Posterior vena cava (tissue), 2 donors: ENCODE results near the gene CDCA7L. TPM values are rescaled to one million over a fixed set of nuclear protein-coding genes. Genes with fewer than 3 reads are reported as not detected.
"Not testable (repeated sequence)": the region's sequence is repeated elsewhere in the genome, so short reads cannot be mapped to it uniquely, and the experiment has no call there.

ENCODE experiments used
- DNase-seq: peaks from one replicate; pipeline ENCODE4 v3.0.0-alpha.2; 2020; ENCODE audit warnings: low spot score
- intact Hi-C, 2 donors: fragments of 100-400 bp; cut with DNase I; formaldehyde crosslinking; loops; one replicate each; pipeline versions ENCODE4 v1.14.1 to v1.14.2; 2022 to 2023
- total RNA-seq, 2 donors: library from RNA; stranded (reverse); fragmentation: NEBNext Ultra II Directional; extraction: Animal tissue kit (Norgen Biotek cat#: 25700); gene quantifications; one replicate each; pipeline ENCODE4 v1.2.1, GENCODE V29; 2021
- donor health status: DM: yes; HTN: yes; CAD: no.
- donor health status: DM: yes; HTN: yes; CAD: no.

Gene CDCA7L
- total RNA-seq, 2 donors from 2014 or later = 3.3 to 4.7 TPM

GRCh38 chr7:21914671-21915070, 31.0 kb downstream of the CDCA7L start:
- intact Hi-C loops = no loop called here
- no peak for DNase-seq

DNA sequence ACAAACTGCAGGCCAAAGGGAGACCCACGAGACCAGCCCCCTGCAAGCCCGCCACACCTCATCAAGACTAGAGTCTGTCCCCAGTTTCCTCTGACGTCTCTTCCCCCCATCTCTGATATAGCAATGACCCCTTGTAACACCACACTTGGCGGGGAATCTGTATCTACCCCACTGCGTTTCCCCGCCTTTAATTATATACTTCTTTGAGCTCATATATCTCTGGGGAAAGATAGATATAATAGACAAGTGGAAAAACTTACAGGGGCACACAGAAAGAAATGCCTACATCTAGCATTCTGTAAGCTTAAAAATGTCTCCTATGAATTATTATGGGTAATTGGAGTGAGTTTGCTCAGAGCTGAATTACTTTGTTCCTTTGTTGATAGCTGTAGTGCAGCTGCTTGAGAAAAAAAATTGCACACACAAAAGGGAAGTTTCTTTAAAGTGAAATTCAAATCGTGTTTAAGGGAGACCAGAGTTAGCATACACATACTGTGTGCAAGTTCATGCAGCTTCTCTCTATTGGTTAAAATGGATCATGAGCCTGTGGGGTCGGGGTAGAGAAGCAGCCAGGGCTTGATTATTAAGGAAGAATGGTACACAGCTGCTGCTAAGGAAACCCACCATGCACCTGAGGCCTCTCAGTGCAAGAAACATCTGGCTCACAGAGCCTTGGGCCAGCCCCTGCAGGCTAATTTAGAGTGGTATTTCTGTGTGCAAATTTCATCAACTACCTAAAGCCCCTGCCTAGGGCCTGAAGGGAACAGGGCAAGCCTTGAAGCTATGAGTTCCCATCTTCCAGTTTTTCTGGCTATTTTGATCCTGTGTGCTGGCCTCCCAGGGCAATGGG, 32.5 kb downstream of the CDCA7L start:
- DNase-seq = no peak
- intact Hi-C loops = no loop called here

DNA sequence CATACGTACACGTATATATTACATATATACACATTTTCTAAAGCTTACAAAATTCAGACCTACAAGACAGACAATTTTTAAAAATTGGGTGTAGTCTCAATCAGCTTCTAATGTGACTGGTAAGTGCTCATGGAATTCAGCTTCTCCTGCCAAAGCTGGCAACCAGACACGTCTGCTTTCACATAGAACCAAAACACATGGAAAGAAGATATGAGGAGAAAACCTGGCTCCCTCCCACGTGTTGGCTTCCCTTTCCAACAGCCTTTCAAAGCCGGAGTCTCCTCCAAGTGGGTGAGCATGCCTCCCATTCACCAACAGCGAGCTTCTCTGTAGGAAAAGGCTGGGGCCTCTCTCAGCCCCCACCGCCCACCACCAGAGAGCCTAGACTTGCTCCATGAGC, 33.4 kb downstream of the CDCA7L start:
- intact Hi-C loops = no loop called here
- no peak for DNase-seq

DNA sequence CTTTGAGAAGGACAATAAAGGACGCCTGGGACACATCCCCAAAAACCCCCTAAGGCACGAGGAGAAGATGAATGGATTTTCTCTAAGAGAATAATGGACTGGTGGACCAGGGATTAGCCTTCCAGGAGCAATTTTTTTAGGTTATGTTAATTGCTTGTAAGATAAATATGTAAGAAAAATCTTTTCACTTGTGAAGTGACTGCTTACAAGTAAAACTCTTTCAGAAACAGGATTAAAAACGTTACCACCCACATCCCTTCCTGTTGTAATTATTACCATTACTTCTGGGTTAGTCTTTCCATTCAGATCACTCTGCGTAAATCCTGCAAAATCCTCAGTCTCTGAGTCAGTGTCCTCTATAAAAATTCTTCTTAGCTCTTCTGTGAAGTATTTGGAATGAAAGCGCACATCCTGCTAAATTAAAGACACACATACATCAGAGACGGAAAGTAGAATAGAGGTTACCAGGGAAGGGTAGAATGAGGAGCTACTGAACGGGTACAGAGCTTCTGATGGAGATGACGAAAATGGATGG, 34.3 kb downstream of the CDCA7L start:
- DNase-seq = no peak
- intact Hi-C loops = no loop called here

DNA sequence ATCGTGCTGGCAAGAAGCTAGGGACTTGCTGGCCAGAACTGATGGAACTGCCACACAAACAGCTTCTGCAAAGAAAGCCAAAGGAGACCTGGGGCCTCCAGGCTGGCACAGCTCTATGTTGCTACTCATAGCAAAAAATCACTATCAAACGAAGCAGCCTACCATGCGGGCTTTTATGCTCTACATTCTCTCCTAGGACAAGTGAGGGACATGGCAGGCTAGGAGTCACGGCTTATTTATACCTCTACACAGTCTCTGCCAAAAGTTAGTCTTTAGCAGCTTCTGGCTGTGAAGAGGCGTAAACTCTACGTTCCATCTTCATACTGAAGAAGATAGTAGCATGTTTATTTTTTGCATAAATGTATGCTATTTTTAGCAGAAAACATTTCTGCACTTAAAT, 35.4 kb downstream of the CDCA7L start:
- intact Hi-C loops = no loop called here
- no peak for DNase-seq

GRCh38 chr7:21908746-21909145, 37.0 kb downstream of the CDCA7L start:
- DNase-seq = no peak
- intact Hi-C loops = no loop called here

DNA sequence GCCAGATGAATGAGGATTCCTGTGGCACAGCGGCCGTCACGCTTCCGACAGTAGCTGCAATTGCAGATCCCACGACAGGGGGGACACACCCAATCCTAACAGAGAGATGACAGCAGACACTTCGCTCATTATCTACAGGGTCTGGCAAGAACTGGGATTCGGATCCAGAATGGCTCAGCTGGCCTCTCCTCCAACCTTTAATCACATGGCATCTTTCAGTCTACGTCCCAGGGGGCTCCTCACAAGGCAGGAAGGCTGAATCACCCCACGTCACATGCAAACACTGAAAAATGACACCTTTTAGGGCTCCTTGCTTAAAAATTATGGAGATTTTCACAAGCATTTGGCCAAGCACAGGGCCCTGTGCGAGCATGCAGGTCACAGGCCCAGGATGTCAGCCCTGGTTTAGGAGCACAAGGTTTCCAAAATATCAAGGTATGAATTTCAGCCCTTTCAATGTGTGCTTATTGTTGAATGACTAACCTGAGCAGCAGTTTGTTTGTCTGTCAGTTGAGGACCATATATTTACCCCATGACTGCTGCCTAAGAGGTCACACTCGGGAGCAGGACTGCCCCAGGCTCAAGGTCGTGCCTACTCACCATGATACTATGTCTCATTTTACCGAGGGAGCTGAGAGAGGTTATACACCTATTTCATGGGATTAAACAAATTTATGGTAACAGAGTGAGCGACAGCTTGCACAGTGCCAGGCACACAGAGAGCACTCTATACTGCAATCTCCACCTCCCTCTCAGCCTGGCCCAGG, 42.5 kb downstream of the CDCA7L start:
- no peak for DNase-seq
- intact Hi-C loops = no loop called here

GRCh38 chr7:21902240-21902639, 43.5 kb downstream of the CDCA7L start:
- intact Hi-C loops = no loop called here
- DNase-seq = no peak

GRCh38 chr7:21898265-21898930, 47.3 kb downstream of the CDCA7L start:
- intact Hi-C loops = no loop called here
- DNase-seq = no peak

DNA sequence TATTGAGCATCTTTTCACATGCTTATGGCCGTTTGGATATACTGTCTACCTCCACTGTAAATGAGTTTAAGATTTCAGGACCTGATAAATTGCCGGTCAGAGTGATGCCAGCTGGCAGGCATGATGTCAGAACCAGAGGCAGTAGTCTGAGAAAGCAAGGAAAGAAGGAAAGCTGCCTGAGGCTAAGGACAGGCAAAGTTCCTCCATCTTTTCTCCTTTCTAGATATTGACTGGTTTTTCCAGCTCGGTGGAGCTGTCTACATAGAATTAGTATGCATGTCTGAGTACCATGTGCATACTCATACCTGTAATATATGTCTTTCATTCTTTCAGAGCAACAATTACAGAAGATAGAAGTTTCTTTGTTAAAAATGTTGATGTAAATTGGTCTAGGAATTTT, 52.3 kb downstream of the CDCA7L start:
- no peak for DNase-seq
- intact Hi-C loops = no loop called here

GRCh38 chr7:21891291-21891690, 54.4 kb downstream of the CDCA7L start:
- no peak for DNase-seq
- intact Hi-C loops = no loop called here

DNA sequence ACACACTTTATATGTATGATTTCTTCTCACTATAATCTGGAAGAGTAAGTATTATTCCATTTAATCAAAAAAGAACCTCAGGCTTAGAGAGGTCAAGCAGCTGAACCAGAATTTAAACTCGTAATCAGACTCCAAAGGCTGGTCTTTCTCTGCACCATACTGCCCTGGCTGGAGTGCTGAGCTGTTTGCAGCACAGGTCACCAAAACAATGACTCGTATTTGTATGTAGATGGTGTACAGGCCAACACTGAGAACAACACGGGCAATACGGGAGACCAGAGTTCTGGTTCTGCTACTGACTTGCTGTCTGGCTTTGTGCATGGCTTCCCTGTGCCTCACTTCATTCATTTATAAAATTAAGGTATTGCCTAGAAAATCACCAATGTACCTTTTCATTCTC, 57.9 kb downstream of the CDCA7L start:
- intact Hi-C loops = no loop called here
- DNase-seq = no peak

GRCh38 chr7:21887353-21887752, 58.3 kb downstream of the CDCA7L start:
- DNase-seq = no peak
- intact Hi-C loops = no loop called here

- DNase-seq = no peak
- intact Hi-C loops = no loop called here
Measured at GRCh38 chr7:21886396-21886795, 59.3 kb downstream of the CDCA7L start.

DNA sequence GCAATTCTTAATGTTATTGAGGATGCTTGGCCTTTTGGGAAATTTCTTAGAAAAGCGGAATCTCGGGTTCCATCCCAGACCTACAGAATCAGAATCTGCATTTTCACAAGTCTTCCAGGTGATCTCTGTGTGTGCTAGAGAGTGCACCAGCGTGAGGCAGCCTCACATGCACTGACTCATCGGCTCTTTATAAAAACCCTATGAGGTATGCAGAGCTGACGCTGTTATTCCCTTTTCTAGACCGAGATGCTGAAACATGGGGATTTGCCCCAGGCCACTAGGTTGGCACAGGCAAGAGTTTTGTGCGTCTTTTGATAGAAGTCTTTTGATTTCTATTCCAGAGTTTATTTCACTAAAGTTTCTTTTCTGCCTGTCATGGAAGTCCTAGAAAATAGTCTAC, 61.2 kb downstream of the CDCA7L start:
- intact Hi-C loops = no loop called here
- DNase-seq = no peak

DNA sequence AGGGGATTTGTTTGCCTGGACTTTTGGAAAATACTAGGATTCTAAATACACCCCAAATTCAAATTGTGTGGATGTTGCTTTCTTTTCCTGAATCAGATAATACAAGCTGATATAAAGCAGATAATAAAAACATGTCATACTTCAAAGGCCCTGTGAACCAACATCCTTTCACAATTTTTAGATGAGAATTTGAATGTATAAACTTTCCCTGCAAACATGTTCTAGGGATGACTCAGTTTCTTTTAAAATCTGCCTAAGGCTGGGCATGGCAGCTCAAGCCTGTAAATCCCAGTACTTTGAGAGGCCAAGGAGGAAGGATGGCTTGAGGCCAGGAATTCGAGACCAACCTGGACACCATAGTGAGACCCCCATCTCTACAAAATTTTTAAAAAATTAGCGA, 62.2 kb downstream of the CDCA7L start:
- DNase-seq, intact Hi-C loops: not testable (repeated sequence)

DNA sequence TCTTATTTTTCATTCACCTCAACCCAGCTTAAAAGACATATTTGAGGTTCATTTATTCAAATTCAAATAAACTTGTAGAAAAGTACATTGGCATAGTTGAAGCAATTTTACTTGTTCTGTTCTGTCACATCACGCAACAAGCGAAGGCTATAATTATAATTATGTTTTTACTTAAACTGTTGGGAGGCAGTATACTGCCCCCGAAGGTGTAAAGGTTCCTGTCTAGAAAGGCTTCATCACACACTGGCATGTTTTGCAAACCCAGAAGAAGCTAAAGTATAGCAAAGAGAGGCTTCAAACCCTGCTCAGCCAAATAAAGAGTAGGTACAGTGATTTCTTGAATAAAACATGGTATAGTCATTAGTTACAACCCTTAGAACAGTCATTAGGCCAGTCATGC, 62.6 kb downstream of the CDCA7L start:
- intact Hi-C loops = no loop called here
- DNase-seq = no peak

GRCh38 chr7:21869785-21870402, 75.8 kb downstream of the CDCA7L start:
- DNase-seq = no peak
- intact Hi-C loops = no loop called here

DNA sequence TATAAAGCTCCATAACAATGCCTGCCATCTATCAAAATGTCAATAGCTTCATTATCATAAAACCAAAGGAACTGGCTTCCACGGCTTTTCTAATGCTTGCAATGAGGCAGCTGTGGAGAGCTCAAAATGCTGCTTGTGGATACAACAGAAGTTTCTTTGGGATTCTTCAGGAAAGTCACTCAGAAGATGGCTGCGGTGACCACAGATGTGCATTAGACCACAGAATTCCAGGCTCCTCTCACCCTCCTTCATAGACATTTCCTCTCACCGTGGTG, 77.2 kb downstream of the CDCA7L start:
- intact Hi-C loops = no loop called here
- no peak for DNase-seq
